Fibroblast of pulmonary artery (primary cell): ENCODE results near the gene PSMB10.

ENCODE experiments used
- DNase-seq: peaks from one replicate; pipeline ENCODE4 v3.0.0-alpha.2; 2010; ENCODE audit warnings: low read depth
- H3K4me3 ChIP-seq: replicated peaks from 2 replicates; pipeline ENCODE4 v1.5.1; 2011; ENCODE audit warnings: low read depth, mild to moderate bottlenecking, control low read depth, low read length, moderate library complexity
- TF ChIP-seq, protein P1 (sequence below): IDR thresholded peaks from 2 replicates; pipeline ENCODE4 v1.5.1; 2011; ENCODE audit warnings: mild to moderate bottlenecking, control low read depth, low read length, inconsistent platforms; ENCODE audit errors: missing control alignments

Gene PSMB10

GRCh38 chr16:67962135-67962534, 25.5 kb upstream of the PSMB10 start:
- TF ChIP-seq, protein P1, sequence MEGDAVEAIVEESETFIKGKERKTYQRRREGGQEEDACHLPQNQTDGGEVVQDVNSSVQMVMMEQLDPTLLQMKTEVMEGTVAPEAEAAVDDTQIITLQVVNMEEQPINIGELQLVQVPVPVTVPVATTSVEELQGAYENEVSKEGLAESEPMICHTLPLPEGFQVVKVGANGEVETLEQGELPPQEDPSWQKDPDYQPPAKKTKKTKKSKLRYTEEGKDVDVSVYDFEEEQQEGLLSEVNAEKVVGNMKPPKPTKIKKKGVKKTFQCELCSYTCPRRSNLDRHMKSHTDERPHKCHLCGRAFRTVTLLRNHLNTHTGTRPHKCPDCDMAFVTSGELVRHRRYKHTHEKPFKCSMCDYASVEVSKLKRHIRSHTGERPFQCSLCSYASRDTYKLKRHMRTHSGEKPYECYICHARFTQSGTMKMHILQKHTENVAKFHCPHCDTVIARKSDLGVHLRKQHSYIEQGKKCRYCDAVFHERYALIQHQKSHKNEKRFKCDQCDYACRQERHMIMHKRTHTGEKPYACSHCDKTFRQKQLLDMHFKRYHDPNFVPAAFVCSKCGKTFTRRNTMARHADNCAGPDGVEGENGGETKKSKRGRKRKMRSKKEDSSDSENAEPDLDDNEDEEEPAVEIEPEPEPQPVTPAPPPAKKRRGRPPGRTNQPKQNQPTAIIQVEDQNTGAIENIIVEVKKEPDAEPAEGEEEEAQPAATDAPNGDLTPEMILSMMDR: no peak
- DNase-seq: no peak
- no peak overlapping the region for H3K4me3 ChIP-seq

DNA sequence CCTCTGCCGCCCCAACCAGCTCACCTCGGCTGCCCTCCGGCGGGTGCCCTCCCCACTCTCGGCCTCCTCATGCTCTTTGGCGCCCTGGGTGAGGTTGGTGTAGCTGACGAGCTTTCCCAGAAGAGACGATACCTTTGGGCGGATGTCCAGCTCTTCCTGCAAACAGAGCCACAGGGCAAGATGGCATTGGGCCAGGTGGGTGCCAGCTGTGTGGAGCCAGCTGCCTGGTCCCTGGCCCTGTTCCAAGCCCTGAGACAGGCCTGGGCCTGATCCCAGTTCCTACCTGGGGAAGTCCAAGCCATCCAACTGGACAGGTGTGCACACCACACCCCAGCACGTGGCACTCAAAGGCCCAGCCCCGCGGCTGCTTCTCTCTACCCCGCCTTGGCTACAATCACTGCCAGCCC, 24.9 kb upstream of the PSMB10 start:
- TF ChIP-seq, protein P1: no peak
- no peak overlapping the region for H3K4me3 ChIP-seq
- no peak for DNase-seq

DNA sequence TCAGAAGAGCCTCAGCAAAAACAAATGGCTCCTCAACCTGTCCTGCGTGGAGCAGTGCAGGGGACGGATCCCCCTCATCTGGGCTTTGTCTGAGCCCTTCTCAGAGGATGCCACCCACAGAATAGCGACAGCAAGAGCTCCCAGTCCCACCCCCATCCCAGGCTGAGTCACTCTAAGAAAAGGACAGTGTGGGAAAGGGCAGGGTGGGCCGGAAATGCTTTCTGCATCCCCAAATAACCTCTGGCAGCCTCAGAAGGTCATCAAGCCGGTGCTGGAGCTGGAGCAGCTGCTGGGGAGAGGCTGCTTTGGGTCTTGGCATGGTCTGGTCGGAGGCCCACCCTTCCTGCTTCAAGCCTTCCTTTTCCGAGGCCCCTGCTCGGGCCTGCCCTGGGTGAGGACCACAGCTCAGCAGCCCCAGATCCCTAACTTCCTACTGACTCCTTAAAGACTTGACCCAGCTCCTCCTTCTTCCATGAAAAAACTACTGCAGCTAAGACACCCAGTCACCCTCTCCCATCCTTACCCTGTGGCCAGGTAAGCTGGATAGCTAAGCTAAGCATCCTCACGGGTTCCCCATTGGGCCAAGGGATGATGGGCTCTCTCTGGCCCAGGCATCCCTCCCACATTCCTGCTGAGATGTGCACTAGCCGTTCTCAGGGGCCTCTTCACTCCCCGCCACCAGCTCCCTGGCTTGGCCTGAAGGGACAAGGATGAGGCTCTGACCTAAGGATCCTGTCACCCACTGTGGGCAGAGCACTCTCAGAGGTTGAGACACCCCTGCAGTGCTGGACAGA, 23.1 kb upstream of the PSMB10 start:
- TF ChIP-seq, protein P1: no peak
- DNase-seq: peak; percentile 53
- H3K4me3 ChIP-seq: no peak overlapping the region

- H3K4me3 ChIP-seq: no peak overlapping the region
- TF ChIP-seq, protein P1: no peak
- no peak for DNase-seq
These were observed 21.0 kb upstream of the PSMB10 start for GRCh38 chr16:67957622-67958021.

GRCh38 chr16:67954421-67955196, 18.0 kb upstream of the PSMB10 start:
- TF ChIP-seq, protein P1: no peak
- H3K4me3 ChIP-seq: no peak overlapping the region
- DNase-seq: no peak

GRCh38 chr16:67953641-67954375, 17.2 kb upstream of the PSMB10 start:
- no peak overlapping the region for H3K4me3 ChIP-seq
- no peak for DNase-seq
- TF ChIP-seq, protein P1: no peak
